RWPE1 (cell line): ENCODE data around the gene URAD.

Experiments
- CTCF ChIA-PET: fragments of 350-600 bp; sonication (Branson Sonifier 250); formaldehyde crosslinking; extraction: SDS; loops from one replicate; lab custom pipeline; 2021; lab: Yijun Ruan, JAX
- POLR2A ChIA-PET: fragments of 400-600 bp; formaldehyde crosslinking; extraction: SDS; loops from one replicate; lab custom pipeline; 2020; ENCODE audit warnings: antibody characterized with exemption; ENCODE audit not compliant: low non-redundant PET; lab: Yijun Ruan, JAX
- DNase-seq: peaks from one replicate; pipeline ENCODE4 v3.0.0; 2012; ENCODE audit warnings: low spot score
- H3K27ac ChIP-seq: fragments of 450-650 bp; 2 replicates; pipeline ENCODE4 v1.5.1; 2017
- TF ChIP-seq, protein P1 (sequence below): fragments of 450-650 bp; conservative IDR thresholded peaks from 2 replicates; pipeline ENCODE4 v1.5.1; 2017; ENCODE audit warnings: low read depth, mild to moderate bottlenecking

URAD gene

GRCh38 chr13:27969082-27969865 lies 19.2 kb downstream of the URAD start, which contains the start of gene CDX2:
CDX2 (minus strand) TSS chr13:27969315; CDS start chr13:27969006, 309 bp downstream.
- H3K27ac ChIP-seq, result no peak within 1 kb of the TSS
- CTCF ChIA-PET, result interaction anchor here (0.6 to 1.8 kb wide), 8 partner anchors 9 to 608 kb away, joined by 3 to 11 read pairs (median 4); no protein-coding TSS in a partner anchor
- no peak for DNase-seq
- TF ChIP-seq, protein P1, sequence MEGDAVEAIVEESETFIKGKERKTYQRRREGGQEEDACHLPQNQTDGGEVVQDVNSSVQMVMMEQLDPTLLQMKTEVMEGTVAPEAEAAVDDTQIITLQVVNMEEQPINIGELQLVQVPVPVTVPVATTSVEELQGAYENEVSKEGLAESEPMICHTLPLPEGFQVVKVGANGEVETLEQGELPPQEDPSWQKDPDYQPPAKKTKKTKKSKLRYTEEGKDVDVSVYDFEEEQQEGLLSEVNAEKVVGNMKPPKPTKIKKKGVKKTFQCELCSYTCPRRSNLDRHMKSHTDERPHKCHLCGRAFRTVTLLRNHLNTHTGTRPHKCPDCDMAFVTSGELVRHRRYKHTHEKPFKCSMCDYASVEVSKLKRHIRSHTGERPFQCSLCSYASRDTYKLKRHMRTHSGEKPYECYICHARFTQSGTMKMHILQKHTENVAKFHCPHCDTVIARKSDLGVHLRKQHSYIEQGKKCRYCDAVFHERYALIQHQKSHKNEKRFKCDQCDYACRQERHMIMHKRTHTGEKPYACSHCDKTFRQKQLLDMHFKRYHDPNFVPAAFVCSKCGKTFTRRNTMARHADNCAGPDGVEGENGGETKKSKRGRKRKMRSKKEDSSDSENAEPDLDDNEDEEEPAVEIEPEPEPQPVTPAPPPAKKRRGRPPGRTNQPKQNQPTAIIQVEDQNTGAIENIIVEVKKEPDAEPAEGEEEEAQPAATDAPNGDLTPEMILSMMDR, result no peak
- POLR2A ChIA-PET, result no interaction called here

- POLR2A ChIA-PET, result no interaction called here
- no peak overlapping the region for H3K27ac ChIP-seq
- TF ChIP-seq, protein P1, result no peak
- CTCF ChIA-PET, result interaction anchor here (0.6 to 1.8 kb wide), 6 partner anchors 8 to 607 kb away, joined by 3 to 11 read pairs (median 4); no protein-coding TSS in a partner anchor
- DNase-seq, result no peak
Measured at GRCh38 chr13:27968316-27969081, 20.0 kb downstream of the URAD start.

DNA sequence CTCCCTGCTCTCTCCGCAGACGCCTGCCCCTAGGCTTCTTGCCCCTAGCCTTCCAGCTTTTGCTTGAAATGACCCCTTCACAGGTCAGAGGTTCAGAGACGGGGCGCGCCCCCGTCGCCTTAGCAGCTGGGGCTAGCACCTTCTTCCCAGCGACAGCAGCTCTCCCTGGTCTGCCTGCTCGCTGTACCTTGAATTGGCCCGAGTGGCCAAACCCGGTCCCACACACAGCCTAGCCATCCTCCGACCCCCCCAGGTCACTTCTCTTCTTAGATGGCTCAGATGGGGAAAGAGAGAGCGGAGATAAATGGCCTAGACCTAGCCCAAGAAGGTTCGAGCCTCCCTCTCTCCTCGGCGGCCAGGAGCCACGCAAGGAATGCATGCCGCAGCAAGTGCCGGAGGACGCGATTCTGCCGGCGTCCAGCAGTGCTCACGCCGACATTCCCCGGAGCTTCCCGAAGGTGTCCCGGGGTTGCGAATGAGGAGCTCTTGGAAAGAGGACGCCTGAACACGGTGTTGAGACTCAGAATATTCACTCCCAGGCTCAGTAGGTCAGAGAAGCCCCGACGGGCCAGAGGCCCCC lies 20.7 kb downstream of the URAD start:
- DNase-seq, result no peak
- H3K27ac ChIP-seq, result no peak overlapping the region
- TF ChIP-seq, protein P1, result no peak
- ChIA-PET POLR2A (no interaction called here), CTCF (interaction anchor here (0.6 to 1.8 kb wide), 5 partner anchors 14 to 606 kb away, joined by 3 to 11 read pairs (median 3); no protein-coding TSS in a partner anchor)

DNA sequence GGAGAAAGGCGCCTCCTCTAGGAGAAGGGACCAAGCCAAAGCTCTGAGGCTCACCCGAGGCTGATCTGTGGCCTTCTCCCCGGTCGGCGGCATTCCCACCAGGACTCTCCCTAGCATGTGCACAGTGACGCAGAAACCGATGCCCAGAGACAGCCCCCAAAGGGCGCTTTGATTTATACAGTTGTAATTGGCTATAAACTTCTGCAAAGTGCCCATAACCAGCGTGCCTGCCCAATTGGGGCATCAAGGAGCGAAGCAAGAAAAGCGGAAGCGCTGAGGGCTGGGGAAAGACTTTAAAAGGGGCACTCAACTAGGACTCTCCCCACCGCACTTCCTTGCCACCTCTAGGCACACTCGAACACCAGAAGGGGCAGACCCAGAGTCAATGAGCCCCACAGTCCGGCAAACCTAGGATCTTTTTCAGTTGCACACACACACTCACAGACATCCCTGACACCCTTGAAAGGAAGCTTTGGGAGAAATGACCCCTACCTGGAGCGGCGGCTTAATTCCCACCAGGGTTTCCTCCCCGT lies 21.2 kb downstream of the URAD start:
- POLR2A ChIA-PET, result no interaction called here
- CTCF ChIA-PET, result interaction anchor here (0.6 to 1.8 kb wide), 4 partner anchors 13 to 141 kb away, joined by 3 to 11 read pairs (median 4); no protein-coding TSS in a partner anchor
- TF ChIP-seq, protein P1, result no peak
- DNase-seq, result no peak
- H3K27ac ChIP-seq, result no peak overlapping the region

DNA sequence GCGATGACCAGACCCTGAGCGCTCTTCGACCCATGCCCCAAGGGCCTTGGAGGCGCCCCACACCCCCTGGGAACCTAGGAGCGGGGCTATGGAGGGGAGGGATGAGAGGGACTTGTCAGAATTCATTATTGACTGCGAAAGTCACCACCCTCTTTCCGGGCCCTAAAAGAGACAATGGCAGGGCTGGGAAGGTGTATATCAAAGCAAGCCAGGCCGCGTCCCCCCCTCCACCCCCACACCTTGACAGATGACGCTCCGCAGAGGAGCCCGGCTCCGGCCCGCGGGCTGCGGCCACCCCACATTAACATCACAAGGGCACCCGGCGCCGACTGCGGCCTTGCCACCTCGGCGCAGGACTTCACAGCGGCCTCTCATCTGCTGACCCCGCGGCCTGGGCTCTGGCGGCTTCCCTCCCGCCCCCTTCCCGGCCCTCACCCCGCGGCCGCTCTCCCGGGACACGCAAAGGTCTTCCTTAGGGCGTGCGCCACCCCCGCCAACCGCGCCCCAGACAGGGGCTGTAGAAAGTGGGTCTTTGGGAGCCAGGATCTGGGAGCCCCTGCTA lies 21.8 kb downstream of the URAD start:
- no peak overlapping the region for H3K27ac ChIP-seq
- CTCF ChIA-PET, result no interaction called here
- POLR2A ChIA-PET, result no interaction called here
- TF ChIP-seq, protein P1, result no peak
- DNase-seq, result no peak
